ENCODE data around the gene SEC16B. TPM values are rescaled to one million over a fixed set of nuclear protein-coding genes. Genes with fewer than 3 reads are reported as not detected.

The SEC16B gene
- total RNA-seq, 1 donor from 2014 or later, result 2.2 TPM

DNA sequence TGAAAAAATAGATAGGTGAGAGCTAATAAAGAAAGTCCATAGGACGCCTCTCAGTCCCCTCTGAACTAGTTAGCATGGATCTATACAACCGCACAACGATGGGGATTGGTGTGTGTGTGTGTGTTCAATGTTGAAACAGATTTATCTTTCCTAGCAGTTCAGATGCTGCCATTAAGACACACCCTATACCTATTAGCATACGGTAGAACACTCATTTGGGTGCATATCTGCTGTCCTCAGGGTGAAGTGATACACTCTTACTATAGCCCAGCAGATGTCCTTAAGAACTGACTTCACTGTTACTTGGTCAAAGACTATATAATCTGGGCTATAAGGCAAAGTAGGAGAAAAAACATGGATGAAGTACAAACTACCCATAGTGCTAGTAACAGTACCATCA lies 4.6 kb downstream of the SEC16B start:
- Histone ChIP-seq H3K27ac (no peak overlapping the region), H3K4me3 (no peak overlapping the region), H3K4me1 (no peaks in the 10 kb centered on the region), H3K27me3 (no peaks in the 10 kb centered on the region), H3K9me3 (no peaks in the 10 kb centered on the region), H3K36me3 (peaks cover 5% of the 10 kb centered on the region)
- no peak for DNase-seq
- TF ChIP-seq CTCF (IDR thresholded peaks at IDR 0.05), result no peak
- intact Hi-C loops (cut with DNase I), result no loop called here
- no peak for ATAC-seq

- TF ChIP-seq CTCF (IDR thresholded peaks at IDR 0.05), result no peak
- H3K27me3 ChIP-seq, result no peaks in the 10 kb centered on the region
- no peak for DNase-seq
- intact Hi-C loops (cut with DNase I), result no loop called here
- H3K9me3 ChIP-seq, result no peaks in the 10 kb centered on the region
- no peaks in the 10 kb centered on the region for H3K4me1 ChIP-seq
- no peak overlapping the region for H3K27ac ChIP-seq
- no peak overlapping the region for H3K4me3 ChIP-seq
- ATAC-seq, result no peak
- peaks cover 10% of the 10 kb centered on the region for H3K36me3 ChIP-seq
Observed at GRCh38 chr1:177964336-177964735, 5.5 kb downstream of the SEC16B start.

DNA sequence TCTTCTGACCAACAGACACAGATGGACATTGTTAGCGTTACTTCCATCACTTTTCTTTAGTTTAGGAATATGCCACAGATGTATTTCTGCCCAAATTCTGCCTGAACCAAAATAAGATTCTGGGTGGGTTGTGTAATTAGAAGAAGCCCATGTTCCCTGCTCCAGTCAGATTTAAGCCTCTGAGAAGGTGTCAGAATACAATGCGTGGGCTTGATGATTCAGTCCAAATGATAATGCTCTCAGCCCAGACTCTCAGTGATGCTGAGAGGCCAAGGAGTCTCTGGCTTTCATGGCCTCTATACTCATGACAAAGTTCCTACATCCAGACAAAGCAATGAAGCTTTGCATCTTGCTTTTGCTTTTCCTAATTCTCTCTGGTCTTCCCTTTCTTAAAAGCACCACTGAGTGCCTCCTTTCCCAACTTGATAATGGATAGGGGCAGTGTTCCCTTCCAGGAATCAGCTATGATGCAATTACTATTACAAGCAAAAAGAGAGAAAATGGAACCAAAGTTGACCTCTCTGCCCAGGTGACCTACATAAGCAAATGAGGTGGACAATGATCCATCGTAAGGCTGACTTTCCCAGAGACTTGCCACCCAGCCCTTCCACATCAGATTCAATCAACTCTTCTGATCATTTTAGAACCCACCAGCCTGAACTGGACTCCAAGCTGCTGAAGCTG lies 8.8 kb downstream of the SEC16B start:
- H3K4me1 ChIP-seq, result no peaks in the 10 kb centered on the region
- H3K4me3 ChIP-seq, result no peak overlapping the region
- DNase-seq (no peak), ATAC-seq (no peak)
- H3K27ac ChIP-seq, result no peak overlapping the region
- intact Hi-C loops (cut with DNase I), result no loop called here
- no peaks in the 10 kb centered on the region for H3K9me3 ChIP-seq
- no peak for TF ChIP-seq CTCF (IDR thresholded peaks at IDR 0.05)
- H3K36me3 ChIP-seq, result peaks cover 10% of the 10 kb centered on the region
- no peaks in the 10 kb centered on the region for H3K27me3 ChIP-seq

GRCh38 chr1:177959811-177960515 lies 9.9 kb downstream of the SEC16B start:
- intact Hi-C loops (cut with DNase I), result no loop called here
- no peak for ATAC-seq

DNA sequence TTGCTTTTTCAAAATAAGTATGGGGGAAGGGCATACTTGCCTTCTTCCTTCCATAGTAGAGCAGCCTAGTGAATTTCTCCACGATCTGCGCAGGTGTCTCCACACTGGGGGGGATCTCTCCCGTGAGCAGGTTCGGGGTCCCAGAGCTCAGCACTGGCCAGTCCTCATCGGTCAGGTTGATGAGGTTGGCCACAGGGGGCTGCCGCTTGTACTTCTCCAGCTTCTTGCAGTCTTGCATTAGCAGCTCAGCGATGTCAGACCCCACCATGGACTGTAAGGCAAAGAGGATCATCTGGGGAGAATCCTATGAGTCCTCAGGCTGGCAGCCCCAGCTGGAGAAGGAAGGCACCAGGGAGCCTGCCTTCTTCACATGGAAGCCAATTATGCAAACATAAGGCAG lies 11.8 kb downstream of the SEC16B start:
- no peaks in the 10 kb centered on the region for H3K27me3 ChIP-seq
- no peak overlapping the region for H3K27ac ChIP-seq
- ATAC-seq (no peak), DNase-seq (no peak)
- no peak overlapping the region for H3K4me3 ChIP-seq
- H3K36me3 ChIP-seq, result peaks cover 10% of the 10 kb centered on the region
- H3K9me3 ChIP-seq, result no peaks in the 10 kb centered on the region
- no peaks in the 10 kb centered on the region for H3K4me1 ChIP-seq
- intact Hi-C loops (cut with DNase I), result no loop called here
- no peak for TF ChIP-seq CTCF (IDR thresholded peaks at IDR 0.05)

More at GRCh38 chr1:177959811-177960515, 9.9 kb downstream of the SEC16B start:
- peaks cover 10% of the 10 kb centered on the region for H3K36me3 ChIP-seq
- no peaks in the 10 kb centered on the region for H3K27me3 ChIP-seq
- H3K4me1 ChIP-seq, result no peaks in the 10 kb centered on the region
- no peak overlapping the region for H3K27ac ChIP-seq
- H3K4me3 ChIP-seq, result no peak overlapping the region
- no peak for DNase-seq
- H3K9me3 ChIP-seq, result no peaks in the 10 kb centered on the region
- TF ChIP-seq CTCF (IDR thresholded peaks at IDR 0.05), result no peak

Data from upper lobe of right lung (tissue), 1 donor.